Measurements from ENCODE around the gene COL6A3. TPM values are rescaled to one million over a fixed set of nuclear protein-coding genes. Genes with fewer than 3 reads are reported as not detected.

The COL6A3 gene
- total RNA-seq, 6 experiments from 2014 or later = 4.5 to 21.1 (median 8.8) TPM

DNA sequence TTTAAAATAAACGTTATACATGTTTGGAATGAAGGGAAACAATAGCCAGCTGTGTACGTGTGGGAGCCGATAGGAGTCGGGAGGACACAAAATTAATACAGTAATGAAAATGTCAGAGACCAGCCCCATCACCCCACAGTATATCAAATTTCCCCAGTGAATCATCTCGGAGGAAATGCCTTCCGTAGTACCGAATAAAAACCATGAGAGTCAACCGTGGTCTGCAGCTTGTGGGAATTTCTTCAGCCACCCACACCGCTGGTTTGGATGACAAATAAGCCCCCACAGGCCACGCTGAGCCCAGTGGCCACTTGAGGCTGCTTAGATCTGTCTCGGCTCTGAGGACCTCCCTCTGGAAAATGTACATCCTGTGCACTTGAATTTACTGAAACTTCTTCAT lies 133.7 kb downstream of the COL6A3 start:
- no peaks in the 10 kb centered on the region for H3K27me3 ChIP-seq
- ATAC-seq (peak in 1 of 4 donors; percentile 39), DNase-seq (no peak)
- intact Hi-C loops (cut with DNase I) = no loop called here
- no peaks in the 10 kb centered on the region for H3K36me3 ChIP-seq
- H3K4me3 ChIP-seq = no peak overlapping the region
- no peaks in the 10 kb centered on the region for H3K9me3 ChIP-seq
- H3K4me1 ChIP-seq = no peaks in the 10 kb centered on the region
- 55% methylated on average over 8 of the region's 11 CpGs for WGBS (ENCODE audit: insufficient coverage, low coverage, low lambda C conversion rate, missing lambda C conversion rate)
- no peak for TF ChIP-seq CTCF (IDR thresholded peaks at IDR 0.05)
- no peak for TF ChIP-seq POLR2A (IDR thresholded peaks at IDR 0.05)
- no peak overlapping the region for H3K27ac ChIP-seq

- DNase-seq (no peak), ATAC-seq (no peak)
- Histone ChIP-seq H3K27ac (no peak overlapping the region), H3K9me3 (no peaks in the 10 kb centered on the region), H3K4me1 (no peaks in the 10 kb centered on the region), H3K4me3 (no peak overlapping the region), H3K36me3 (no peaks in the 10 kb centered on the region), H3K27me3 (no peaks in the 10 kb centered on the region)
- TF ChIP-seq POLR2A (IDR thresholded peaks at IDR 0.05) = no peak
- no peak for TF ChIP-seq CTCF (IDR thresholded peaks at IDR 0.05)
- 61% methylated on average over 8 of the region's 9 CpGs for WGBS (ENCODE audit: insufficient coverage, low coverage, low lambda C conversion rate, missing lambda C conversion rate)
- intact Hi-C loops (cut with DNase I) = no loop called here
Measured at GRCh38 chr2:237279012-237279768, 134.8 kb downstream of the COL6A3 start.

- no peak overlapping the region for H3K4me3 ChIP-seq
- ATAC-seq = no peak
- WGBS (ENCODE audit: insufficient coverage, low coverage, low lambda C conversion rate, missing lambda C conversion rate) = 39% methylated on average over 6 of the region's 6 CpGs
Measured at GRCh38 chr2:237278568-237278967, 135.4 kb downstream of the COL6A3 start.

DNA sequence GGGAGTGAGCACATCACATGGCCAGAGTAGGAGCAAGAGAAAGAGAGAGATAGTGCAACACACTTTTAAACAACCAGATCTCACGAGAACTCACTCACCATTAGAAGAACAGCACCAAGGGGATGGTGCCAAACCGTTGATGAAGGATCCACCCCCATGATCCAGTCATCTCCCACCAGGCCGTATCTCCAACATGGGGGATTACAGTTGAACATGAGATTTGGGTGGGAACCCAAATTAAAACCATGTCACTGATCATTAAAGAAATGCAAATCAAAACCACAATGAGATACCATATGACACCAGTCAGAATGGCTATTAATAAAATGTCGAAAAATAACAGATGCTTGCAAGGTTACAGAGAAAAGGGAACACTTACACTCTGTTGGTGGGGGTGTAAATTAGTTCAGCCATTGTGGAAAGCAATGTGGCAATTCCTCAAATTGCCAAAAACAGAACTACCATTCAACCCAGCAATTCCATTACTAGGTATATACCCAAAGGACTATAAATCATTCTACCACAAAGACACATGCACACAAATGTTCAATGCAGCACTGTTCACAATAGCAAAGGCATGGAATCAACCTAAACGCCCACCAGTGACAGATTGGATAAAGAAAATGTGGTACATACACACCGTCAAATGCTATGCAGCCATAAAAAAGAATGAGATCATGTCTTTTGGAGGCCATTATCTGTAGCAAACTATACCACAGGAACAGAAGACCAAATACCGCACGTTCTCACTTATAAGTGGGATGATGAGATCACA lies 137.1 kb downstream of the COL6A3 start:
- no peak overlapping the region for H3K4me3 ChIP-seq
- no peak for ATAC-seq
- no peaks in the 10 kb centered on the region for H3K36me3 ChIP-seq
- no peaks in the 10 kb centered on the region for H3K9me3 ChIP-seq
- intact Hi-C loops (cut with DNase I) = no loop called here
- TF ChIP-seq POLR2A (IDR thresholded peaks at IDR 0.05) (no peak), CTCF (IDR thresholded peaks at IDR 0.05) (no peak)
- H3K4me1 ChIP-seq = no peaks in the 10 kb centered on the region
- WGBS (ENCODE audit: insufficient coverage, low coverage, low lambda C conversion rate, missing lambda C conversion rate) = 58% methylated on average over 7 of the region's 8 CpGs
- no peak overlapping the region for H3K27ac ChIP-seq
- no peaks in the 10 kb centered on the region for H3K27me3 ChIP-seq
- no peak for DNase-seq

More at GRCh38 chr2:237278568-237278967, 135.4 kb downstream of the COL6A3 start:
- Histone ChIP-seq H3K4me1 (no peaks in the 10 kb centered on the region), H3K27ac (no peak overlapping the region), H3K9me3 (no peaks in the 10 kb centered on the region), H3K36me3 (no peaks in the 10 kb centered on the region), H3K27me3 (no peaks in the 10 kb centered on the region)
- TF ChIP-seq POLR2A (IDR thresholded peaks at IDR 0.05) = no peak
- TF ChIP-seq CTCF (IDR thresholded peaks at IDR 0.05) = no peak
- intact Hi-C loops (cut with DNase I) = no loop called here
- DNase-seq = no peak

Other genes starting within 250 kb of the COL6A3 start
- 10 to 100 TPM; 20.8 to 52.8 (median 35.1) TPM for gene MLPH, start 73.1 kb upstream of the COL6A3 start, total RNA-seq
- not detected for gene PRLH, start 152.4 kb upstream of the COL6A3 start, total RNA-seq
- gene RAB17, start 176.6 kb upstream of the COL6A3 start, total RNA-seq = 100 to 1,000 TPM in 2 of 6 experiments, 10 to 100 TPM in 4; 57.5 to 129 (median 77.9) TPM
- 10 to 100 TPM; 29.4 to 56.3 (median 49.7) TPM for gene LRRFIP1, start 213.4 kb upstream of the COL6A3 start, total RNA-seq

Measured in right lobe of liver (tissue), 6 donors.